Measurements from ENCODE around the gene ZNF474.
"Not testable (repeated sequence)": the region's sequence is repeated elsewhere in the genome, so short reads cannot be mapped to it uniquely, and the experiment has no call there.

The ZNF474 gene

DNA sequence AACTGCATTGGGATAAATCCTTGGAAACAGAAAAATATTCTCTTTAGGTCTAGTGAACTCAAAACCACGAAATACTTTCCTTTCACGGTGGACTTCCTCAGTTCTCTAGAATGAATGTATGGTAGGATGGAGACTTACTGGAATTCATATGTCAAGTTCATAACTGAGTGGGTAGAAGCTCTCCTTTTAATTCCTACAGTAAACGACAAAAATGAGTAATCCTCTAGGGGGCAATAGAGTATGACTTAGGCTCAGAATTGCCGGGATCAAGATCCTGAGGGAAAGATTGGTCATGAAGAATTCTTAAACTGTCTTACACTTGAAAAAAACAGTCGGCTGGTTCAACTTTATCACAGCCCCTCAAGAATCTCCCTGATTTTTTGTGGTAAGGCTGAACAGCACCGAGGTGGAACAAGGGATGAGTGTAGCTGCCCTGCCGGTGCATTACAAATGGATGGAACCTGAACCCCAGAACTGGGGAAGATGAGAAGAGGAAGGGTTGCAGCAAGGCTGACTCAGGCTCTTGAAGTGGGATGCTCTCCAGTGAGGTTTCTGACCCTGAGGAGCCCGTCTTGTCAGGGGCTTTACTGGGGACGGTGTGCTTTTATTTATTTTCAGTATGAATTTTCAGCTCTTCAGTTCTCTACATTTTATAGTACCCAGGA, 37.3 kb upstream of the ZNF474 start:
- no peak for DNase-seq (ENCODE audit: low read depth)
- TF ChIP-seq POLR2A (IDR thresholded peaks at IDR 0.05; ENCODE audit: extremely low read depth, insufficient read length): no peak
- TF ChIP-seq, protein P1, sequence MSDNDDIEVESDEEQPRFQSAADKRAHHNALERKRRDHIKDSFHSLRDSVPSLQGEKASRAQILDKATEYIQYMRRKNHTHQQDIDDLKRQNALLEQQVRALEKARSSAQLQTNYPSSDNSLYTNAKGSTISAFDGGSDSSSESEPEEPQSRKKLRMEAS (IDR thresholded peaks at IDR 0.05; ENCODE audit: low read depth, low read length): no peak
- H3K4me3 ChIP-seq (ENCODE audit: low read depth, low read length): no peak overlapping the region

DNA sequence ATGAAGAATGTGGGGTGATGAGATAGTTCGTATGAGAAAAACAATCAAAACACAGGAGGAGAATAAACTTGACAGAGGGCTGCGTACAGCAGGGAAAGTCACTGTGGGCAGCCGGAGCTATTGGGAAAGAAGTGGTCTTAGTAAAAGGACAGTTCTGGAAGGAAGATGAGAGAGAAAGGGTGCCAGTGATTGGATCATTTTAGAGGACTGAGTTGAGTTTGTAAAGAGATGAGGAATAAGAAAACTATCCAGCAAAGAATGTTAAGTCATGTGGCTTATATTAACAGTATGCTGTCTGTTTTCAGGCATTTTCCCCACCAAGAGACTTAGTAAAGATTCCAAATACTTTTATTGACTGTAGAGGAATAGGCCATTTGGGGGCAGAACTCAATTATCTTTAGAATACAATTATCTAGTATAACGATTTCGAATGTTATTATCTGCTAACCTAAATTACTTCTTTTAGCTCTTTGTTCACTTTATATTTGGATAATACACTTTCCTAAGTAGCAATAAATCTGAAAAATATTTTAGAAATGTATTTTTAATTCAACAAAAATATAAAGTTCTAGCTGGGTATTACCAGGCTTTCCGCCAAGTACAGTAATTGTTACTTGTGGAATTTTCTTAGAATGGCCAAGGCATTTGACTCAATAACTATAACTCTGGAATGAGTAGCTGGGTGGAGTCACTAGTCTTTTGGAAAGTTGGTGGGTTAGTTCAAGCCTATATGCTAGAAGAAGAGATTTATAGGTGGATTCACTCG, 35.7 kb upstream of the ZNF474 start:
- TF ChIP-seq, protein P2, sequence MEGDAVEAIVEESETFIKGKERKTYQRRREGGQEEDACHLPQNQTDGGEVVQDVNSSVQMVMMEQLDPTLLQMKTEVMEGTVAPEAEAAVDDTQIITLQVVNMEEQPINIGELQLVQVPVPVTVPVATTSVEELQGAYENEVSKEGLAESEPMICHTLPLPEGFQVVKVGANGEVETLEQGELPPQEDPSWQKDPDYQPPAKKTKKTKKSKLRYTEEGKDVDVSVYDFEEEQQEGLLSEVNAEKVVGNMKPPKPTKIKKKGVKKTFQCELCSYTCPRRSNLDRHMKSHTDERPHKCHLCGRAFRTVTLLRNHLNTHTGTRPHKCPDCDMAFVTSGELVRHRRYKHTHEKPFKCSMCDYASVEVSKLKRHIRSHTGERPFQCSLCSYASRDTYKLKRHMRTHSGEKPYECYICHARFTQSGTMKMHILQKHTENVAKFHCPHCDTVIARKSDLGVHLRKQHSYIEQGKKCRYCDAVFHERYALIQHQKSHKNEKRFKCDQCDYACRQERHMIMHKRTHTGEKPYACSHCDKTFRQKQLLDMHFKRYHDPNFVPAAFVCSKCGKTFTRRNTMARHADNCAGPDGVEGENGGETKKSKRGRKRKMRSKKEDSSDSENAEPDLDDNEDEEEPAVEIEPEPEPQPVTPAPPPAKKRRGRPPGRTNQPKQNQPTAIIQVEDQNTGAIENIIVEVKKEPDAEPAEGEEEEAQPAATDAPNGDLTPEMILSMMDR (IDR thresholded peaks at IDR 0.05; ENCODE audit: low read depth, low read length): no peak
- TF ChIP-seq MYC (IDR thresholded peaks at IDR 0.05; ENCODE audit: low read depth, low read length): no peak
- TF ChIP-seq, protein P1 (IDR thresholded peaks at IDR 0.05; ENCODE audit: low read depth, low read length): no peak
- DNase-seq (ENCODE audit: low read depth): no peak

DNA sequence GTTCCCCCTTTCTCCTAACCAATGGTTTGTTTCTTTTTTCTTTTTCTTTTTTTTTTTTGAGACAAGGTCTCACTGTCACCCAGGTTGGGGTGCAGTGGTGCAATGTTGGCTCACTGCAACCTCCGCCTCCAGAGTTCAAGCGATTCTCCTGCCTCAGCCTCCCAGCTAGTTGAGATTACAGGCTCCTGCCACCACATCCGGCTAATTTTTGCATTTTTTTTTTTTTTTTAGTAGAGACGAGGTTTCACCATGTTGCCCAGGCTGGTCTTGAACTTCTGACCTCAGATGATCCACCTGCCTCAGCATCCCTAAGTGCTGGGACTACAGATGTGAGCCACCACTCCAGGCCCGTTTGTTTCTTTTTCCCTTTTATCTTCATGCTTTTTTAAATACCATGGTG, 35.1 kb upstream of the ZNF474 start:
- not testable (repeated sequence) for DNase-seq (ENCODE audit: low read depth); H3K4me3 ChIP-seq (ENCODE audit: low read depth, low read length)

More for the DNA sequence above, 35.7 kb upstream of the ZNF474 start:
- no peak overlapping the region for H3K4me3 ChIP-seq (ENCODE audit: low read depth, low read length)

DNA sequence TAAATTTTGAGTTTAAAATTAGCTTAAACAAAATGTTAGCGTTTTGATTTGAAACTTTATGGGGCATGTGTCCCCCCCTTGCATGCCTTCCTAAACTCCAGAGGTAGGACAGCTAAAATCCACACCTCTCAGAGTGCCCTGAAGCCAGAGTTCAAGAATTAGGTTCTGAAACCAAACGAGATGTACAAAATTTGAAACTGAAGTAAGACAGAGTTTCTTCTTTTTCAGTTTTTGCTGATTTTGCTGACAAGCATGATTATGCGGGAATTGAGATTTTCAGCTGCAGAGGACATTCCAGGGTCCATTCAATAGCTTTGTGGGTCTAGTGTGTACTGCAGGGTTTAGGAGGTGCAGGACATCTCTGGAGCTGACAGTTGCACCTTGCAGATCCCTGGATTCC, 34.2 kb upstream of the ZNF474 start:
- H3K4me3 ChIP-seq (ENCODE audit: low read depth, low read length): no peak overlapping the region
- DNase-seq (ENCODE audit: low read depth): no peak
- no peak for TF ChIP-seq POLR2A (IDR thresholded peaks at IDR 0.05; ENCODE audit: extremely low read depth, insufficient read length)

DNA sequence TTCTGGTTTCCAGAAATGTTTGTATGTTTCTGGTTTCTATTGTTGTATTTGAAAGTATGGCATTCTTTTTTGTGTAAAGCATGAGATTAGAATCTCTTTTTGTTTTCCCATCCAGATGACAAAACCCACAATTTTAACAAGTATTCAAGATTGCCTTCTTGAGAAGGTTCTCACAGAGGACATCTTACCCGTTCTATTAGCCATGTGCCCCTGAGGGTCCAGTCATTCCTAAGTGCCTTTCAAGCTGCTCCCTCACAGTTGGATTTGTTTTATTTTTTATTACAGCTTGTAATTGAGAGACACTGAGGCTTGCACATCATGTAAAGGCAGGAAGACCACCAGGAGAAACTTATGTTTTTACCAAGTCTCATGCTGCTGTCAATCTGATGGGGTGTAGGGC, 32.0 kb upstream of the ZNF474 start:
- H3K4me3 ChIP-seq (ENCODE audit: low read depth, low read length): no peak overlapping the region
- no peak for DNase-seq (ENCODE audit: low read depth)
- TF ChIP-seq, protein P1 (IDR thresholded peaks at IDR 0.05; ENCODE audit: low read depth, low read length): no peak
- TF ChIP-seq POLR2A (IDR thresholded peaks at IDR 0.05; ENCODE audit: extremely low read depth, insufficient read length): no peak

DNA sequence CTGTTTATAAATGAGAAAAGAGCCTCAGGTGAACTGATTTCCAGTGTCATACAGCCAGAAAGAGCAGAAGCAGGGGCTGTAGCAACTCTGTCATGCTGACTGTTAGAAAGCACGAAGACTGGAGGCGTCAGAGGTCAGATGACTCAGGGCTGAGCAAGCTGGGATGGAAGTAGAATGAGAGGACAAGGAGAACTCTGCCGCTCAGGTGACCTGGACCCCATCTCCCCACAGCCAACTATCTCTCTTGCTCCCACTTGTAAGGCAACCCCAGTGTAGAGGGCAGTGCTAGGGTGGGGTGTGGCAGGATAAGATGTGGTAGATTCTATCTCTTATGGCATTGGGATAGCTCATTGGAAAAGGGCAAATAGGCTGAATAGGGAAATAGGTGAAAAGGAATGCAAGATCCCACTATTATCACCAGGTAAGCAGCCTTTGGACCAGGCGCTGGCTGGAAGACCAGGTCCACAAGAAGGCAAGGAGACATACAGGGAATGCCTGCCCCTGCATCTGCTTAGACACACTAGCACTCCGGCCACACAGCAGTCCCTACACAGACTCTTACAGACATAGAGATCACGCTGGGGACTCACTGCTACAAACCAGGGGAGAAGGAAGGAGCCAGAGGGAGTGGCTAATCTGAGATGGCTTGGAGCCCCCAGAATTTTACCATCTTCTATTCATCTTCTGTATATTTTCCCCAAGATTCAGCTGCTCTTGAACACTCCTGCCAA, 30.1 kb upstream of the ZNF474 start:
- TF ChIP-seq POLR2A (IDR thresholded peaks at IDR 0.05; ENCODE audit: extremely low read depth, insufficient read length) (no peak), MYC (IDR thresholded peaks at IDR 0.05; ENCODE audit: low read depth, low read length) (no peak)
- TF ChIP-seq, protein P2 (IDR thresholded peaks at IDR 0.05; ENCODE audit: low read depth, low read length): no peak
- TF ChIP-seq, protein P1 (IDR thresholded peaks at IDR 0.05; ENCODE audit: low read depth, low read length): no peak
- H3K4me3 ChIP-seq (ENCODE audit: low read depth, low read length): no peak overlapping the region
- no peak for DNase-seq (ENCODE audit: low read depth)

DNA sequence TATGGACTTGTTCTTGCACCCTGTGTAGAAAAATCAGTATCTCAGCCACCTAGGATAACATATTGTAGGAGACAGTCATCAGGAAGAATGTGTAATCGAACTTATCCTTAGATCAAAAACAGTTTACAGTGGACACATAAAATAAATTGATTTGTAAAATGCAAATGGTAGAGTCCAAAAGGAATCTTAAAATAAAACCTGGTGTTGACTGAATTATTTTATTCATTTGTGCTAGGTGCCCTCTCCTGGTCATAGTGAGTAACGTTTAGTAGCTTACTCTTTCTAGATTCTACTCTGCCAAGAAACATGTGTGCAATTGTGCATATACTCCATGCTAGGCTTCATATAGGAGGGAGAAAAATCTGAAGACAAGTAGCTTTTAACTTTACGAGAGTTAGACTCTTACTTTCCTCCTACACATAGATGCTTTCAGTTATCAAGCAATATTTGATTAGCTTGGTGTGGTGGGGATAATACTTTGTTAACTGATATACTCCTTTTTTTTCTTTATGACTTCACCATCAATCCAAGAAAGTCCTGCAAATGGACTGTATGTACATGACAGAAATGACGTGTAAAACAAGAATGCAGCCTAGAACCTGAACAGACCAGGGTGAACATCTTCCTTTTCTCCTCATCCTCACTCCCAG, 27.6 kb upstream of the ZNF474 start:
- no peak overlapping the region for H3K4me3 ChIP-seq (ENCODE audit: low read depth, low read length)
- peak; percentile 38 for DNase-seq (ENCODE audit: low read depth)
- TF ChIP-seq MYC (IDR thresholded peaks at IDR 0.05; ENCODE audit: low read depth, low read length) (no peak), POLR2A (IDR thresholded peaks at IDR 0.05; ENCODE audit: extremely low read depth, insufficient read length) (no peak)
- TF ChIP-seq, protein P2 (IDR thresholded peaks at IDR 0.05; ENCODE audit: low read depth, low read length): peak; percentile 29
- TF ChIP-seq, protein P1 (IDR thresholded peaks at IDR 0.05; ENCODE audit: low read depth, low read length): no peak
